ENCODE data around the gene KCNIP4. TPM values are rescaled to one million over a fixed set of nuclear protein-coding genes. Genes with fewer than 3 reads are reported as not detected.
A peak's percentile ranks its signal among the peaks of the same experiment; 100 is the strongest.
"Not testable (repeated sequence)": the region's sequence is repeated elsewhere in the genome, so short reads cannot be mapped to it uniquely, and the experiment has no call there.

The KCNIP4 gene
- not detected in 2 replicates for total RNA-seq (2014; rRNA removed; shearing (Covaris generic))

DNA sequence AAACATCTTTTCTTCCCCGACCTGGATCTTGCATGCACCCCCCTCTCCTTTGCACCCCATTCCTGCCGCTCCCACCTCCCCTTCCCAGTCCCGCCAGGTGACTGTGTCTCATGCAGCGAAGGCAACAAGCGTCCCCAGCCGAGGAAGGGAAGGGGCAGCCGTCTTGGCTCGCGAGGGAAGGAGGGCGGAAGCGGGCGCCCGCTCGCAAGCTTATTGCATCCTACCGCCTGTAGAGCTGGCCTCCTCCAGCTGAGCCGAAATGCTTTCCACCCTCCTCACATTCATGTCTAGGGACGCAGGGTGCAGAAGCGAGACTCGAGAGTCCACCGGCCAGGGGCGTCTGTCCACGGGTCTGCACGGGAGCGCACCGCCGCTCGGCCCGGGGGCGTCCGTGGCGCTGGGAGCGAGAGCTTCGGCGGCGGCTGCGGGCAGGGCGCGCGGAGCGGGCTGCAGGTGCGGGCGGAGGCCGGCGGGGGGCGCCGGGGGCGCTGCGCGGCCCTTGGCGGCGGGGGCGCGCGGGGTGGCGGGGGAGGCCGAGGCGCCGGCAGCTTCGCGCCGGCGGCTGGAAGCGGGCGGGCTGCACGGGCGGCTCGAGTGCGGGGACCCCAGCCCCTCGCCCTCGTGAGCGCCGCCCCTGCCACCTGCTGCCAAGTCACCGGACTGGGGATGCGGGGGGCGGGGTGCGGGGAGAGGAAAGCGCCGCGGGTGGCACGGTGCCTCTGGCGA, at the start of gene KCNIP4:
TSS of gene KCNIP4 (minus strand) at position 426 of the 726 bp plus-strand sequence.
- no peak for DNase-seq (ENCODE audit: low spot score)

DNA sequence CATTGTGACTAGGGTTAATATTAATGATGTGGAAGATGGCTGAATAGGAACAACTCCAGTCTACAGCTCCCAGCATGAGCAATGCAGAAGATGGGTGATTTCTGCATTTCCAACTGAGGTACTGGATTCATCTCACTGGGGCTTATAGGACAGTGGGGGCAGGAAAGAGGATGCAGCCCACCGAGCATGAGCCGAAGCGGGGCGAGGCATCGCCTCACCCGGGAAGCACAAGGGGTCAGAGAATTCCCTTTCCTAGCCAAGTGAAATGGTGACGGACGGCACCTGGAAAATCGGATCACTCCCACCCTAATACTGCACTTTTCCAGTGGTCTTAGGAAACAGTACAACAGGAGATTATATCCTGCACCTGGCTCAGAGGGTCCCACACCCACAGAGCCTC, 48.0 kb upstream of the KCNIP4 start:
- not testable (repeated sequence) for DNase-seq (ENCODE audit: low spot score)

- no peak for DNase-seq (ENCODE audit: low spot score)
These were observed 43.8 kb upstream of the KCNIP4 start for GRCh38 chr4:21992330-21992729.

- no peak for DNase-seq (ENCODE audit: low spot score)
These were observed 43.0 kb upstream of the KCNIP4 start for GRCh38 chr4:21991562-21991961.

- peak; percentile 27 for DNase-seq (ENCODE audit: low spot score)
These were observed 42.5 kb upstream of the KCNIP4 start for GRCh38 chr4:21991050-21991449.

GRCh38 chr4:21989351-21989750, 40.8 kb upstream of the KCNIP4 start:
- no peak for DNase-seq (ENCODE audit: low spot score)

DNA sequence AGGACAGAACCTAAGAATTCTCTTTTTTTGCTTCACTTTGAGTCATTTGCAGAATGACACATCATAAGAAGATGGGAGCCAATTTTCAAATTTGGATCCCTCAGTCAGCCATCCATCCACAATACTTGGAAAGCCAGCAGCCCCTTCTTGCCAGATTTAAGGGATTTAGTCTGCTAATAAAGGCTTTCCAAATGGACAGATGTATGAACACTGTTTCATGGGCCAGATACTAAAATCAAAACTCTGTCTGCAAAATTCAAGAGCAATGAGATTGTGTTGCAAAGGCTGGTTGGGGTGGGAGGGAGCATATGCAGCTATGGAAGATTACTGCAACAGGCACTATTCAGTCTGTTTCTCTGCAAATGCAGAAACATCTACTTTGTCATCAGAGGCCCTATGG, 37.7 kb upstream of the KCNIP4 start:
- DNase-seq (ENCODE audit: low spot score) = no peak

DNA sequence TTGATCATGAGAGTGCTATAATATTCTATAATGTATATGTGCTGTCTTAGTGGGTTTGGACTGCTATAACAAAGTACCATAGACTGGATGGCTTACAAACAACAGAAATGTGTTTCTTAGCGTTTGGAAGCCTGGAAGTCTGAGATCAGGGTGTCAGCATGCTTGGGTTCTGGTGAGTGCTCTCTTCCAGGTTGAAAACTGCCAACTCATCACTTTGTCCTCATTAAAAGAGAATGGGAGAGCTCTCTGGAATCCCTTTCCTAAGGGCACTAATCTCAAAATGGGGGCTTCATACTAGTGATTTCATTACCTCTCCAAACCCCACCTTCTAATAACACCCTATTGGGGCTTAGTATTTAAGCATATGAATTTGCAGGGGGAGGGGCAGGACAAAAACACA, 33.5 kb upstream of the KCNIP4 start:
- no peak for DNase-seq (ENCODE audit: low spot score)

GRCh38 chr4:21979196-21979595, 30.6 kb upstream of the KCNIP4 start:
- DNase-seq (ENCODE audit: low spot score) = no peak

DNA sequence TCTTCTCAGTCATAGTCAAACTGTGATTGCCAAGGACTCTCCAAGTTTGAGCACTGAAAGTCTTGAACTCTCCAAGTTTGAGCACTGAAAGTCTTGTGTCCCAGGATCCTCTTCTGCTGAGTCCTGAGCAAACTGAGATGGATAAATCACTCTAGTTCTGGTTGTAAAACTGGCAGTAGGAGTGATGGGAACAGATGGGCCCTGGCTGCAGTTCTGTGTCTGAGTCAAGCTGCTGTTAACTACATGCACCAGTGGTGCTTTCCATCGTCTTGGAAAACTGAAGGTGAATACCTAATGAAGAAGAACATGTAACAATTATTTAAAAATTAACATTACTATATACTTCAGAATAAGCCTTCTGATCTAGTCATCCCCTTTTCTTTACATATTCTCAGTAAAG, 27.6 kb upstream of the KCNIP4 start:
- no peak for DNase-seq (ENCODE audit: low spot score)

GRCh38 chr4:21973850-21974249, 25.3 kb upstream of the KCNIP4 start:
- DNase-seq (ENCODE audit: low spot score) = no peak

GRCh38 chr4:21964762-21965319, 16.3 kb upstream of the KCNIP4 start:
- no peak for DNase-seq (ENCODE audit: low spot score)

DNA sequence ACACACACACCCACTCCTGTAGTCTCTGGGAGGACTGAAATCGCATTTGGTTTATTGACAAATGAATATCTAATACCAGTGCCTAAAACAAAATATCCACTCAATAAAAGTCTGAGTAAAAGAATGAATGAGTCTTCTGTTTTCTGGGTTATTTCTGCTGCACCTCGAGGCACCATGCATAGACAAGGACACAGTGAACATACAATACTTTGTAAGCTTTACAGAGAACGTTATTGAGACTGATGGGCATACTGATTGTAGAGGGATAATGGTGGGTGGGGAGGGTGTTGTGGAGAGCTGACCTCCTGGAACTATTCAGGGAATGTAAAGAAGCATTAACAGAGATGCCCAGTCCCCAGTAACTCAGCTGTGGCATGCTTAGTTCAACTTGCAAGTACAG, 14.1 kb upstream of the KCNIP4 start:
- no peak for DNase-seq (ENCODE audit: low spot score)

DNA sequence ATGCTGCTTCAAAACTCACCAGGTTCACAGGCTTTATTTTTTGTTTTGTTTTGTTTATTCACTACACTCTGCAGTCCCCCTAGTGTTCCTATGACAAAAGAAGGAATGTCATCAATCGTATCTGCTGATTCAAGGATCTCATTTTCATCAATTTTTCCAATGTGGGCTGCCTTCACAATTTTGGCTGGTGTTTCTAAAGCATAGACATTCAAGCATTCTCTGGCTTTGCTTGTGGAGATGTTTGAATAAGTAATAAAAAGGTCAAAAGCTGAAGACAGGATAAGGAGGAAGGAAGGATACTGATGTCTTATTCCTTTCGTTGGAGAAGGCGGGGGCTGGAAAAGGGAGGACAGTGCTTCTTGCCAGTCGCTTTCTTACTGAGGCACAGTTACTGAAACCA, 12.2 kb upstream of the KCNIP4 start:
- DNase-seq (ENCODE audit: low spot score) = no peak

- no peak for DNase-seq (ENCODE audit: low spot score)
These were observed 6.3 kb upstream of the KCNIP4 start for GRCh38 chr4:21954916-21955315.

- DNase-seq (ENCODE audit: low spot score) = no peak
These were observed 5.1 kb upstream of the KCNIP4 start for GRCh38 chr4:21953653-21954052.

- no peak for DNase-seq (ENCODE audit: low spot score)
These were observed 4.0 kb upstream of the KCNIP4 start for GRCh38 chr4:21952549-21952948.

- DNase-seq (ENCODE audit: low spot score) = no peak
These were observed 493 bp upstream of the KCNIP4 start for GRCh38 chr4:21949073-21949457.

- no peak for DNase-seq (ENCODE audit: low spot score)
These were observed 703 bp downstream of the KCNIP4 start for GRCh38 chr4:21947791-21948346.

DNA sequence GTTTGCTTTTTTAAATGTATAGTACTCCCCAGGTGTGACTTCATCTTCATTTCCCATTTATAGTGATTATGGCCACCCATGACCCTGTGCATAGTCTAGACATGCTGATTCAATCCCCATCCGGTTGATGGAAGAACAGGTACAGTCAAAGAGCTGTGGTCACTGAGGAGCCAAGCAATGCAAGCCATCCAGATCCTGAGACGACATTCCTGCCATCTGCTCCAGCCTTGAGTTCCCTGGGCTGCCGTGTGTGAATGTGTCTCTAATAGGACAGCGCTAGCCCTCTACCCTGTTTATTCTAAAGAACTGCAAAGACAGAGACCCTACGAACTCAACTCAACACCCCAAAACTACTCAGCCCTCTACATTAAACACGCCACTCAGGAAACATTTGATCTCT, 1.7 kb downstream of the KCNIP4 start:
- no peak for DNase-seq (ENCODE audit: low spot score)

GRCh38 chr4:21921526-21922180, 26.9 kb downstream of the KCNIP4 start:
- no peak for DNase-seq (ENCODE audit: low spot score)

- no peak for DNase-seq (ENCODE audit: low spot score)
These were observed 32.8 kb downstream of the KCNIP4 start for GRCh38 chr4:21915761-21916160.

- DNase-seq (ENCODE audit: low spot score) = no peak
These were observed 46.7 kb downstream of the KCNIP4 start for GRCh38 chr4:21901831-21902230.
